Stimulated activated naive CD4-positive, alpha-beta T cell (primary cell): Measurements from ENCODE around the gene VPS37B.
A peak's percentile ranks its signal among the peaks of the same experiment; 100 is the strongest.

ENCODE experiments used
- DNase-seq, 6 experiments: peaks; one replicate each; lab custom pipeline; 2025; lab: John Stamatoyannopoulos, UW

VPS37B gene

GRCh38 chr12:122839907-122840554 lies 55.9 kb downstream of the VPS37B start:
- DNase-seq = no peak

GRCh38 chr12:122838841-122839240 lies 57.1 kb downstream of the VPS37B start:
- DNase-seq = no peak

- DNase-seq = no peak
Observed at GRCh38 chr12:122837306-122838265, 58.3 kb downstream of the VPS37B start.

- DNase-seq = peak; percentile 45 to 84 (median 68)
Observed at GRCh38 chr12:122836027-122836921, 59.6 kb downstream of the VPS37B start.

- peak in 1 of 6 experiments; percentile 22 for DNase-seq
Observed at GRCh38 chr12:122835750-122836026, 60.2 kb downstream of the VPS37B start.

- DNase-seq = peak; percentile 31 to 71 (median 64)
Observed at GRCh38 chr12:122834921-122835749, 60.8 kb downstream of the VPS37B start, which contains the start of gene HIP1R. Gene HIP1R, plus strand, starts transcription at chr12:122835457. Its CDS starts 94 bp downstream, at chr12:122835551.

- DNase-seq = peak in 2 of 6 experiments; percentile 45 to 55
Observed at GRCh38 chr12:122834104-122834920, 61.6 kb downstream of the VPS37B start.

GRCh38 chr12:122830517-122831214 lies 65.3 kb downstream of the VPS37B start:
- DNase-seq = no peak

GRCh38 chr12:122827258-122827657 lies 68.7 kb downstream of the VPS37B start:
- no peak for DNase-seq

GRCh38 chr12:122825773-122826724 lies 69.9 kb downstream of the VPS37B start:
- peak in 1 of 6 experiments; percentile 10 for DNase-seq

GRCh38 chr12:122823429-122823828 lies 72.5 kb downstream of the VPS37B start:
- no peak for DNase-seq

- DNase-seq = no peak
Observed at GRCh38 chr12:122820838-122821271, 75.1 kb downstream of the VPS37B start.

GRCh38 chr12:122820138-122820537 lies 75.8 kb downstream of the VPS37B start:
- no peak for DNase-seq

- no peak for DNase-seq
Observed at GRCh38 chr12:122819209-122819785, 76.6 kb downstream of the VPS37B start.
